CD4-positive, alpha-beta T cell (primary cell): ENCODE measurements around the gene COG3. TPM values are rescaled to one million over a fixed set of nuclear protein-coding genes. Genes with fewer than 3 reads are reported as not detected.

Source experiments
- ATAC-seq: fragments of 200-7000 bp; cut with Tn5 transposase; one replicate; pipeline ENCODE4 v1.10.0; 2022; ENCODE audit warnings: mild to moderate bottlenecking; ENCODE audit not compliant: poor library complexity
- CTCF ChIA-PET: fragments of 350-600 bp; sonication (Branson Sonifier 250); formaldehyde crosslinking; loops from one replicate; lab custom pipeline; 2021; ENCODE audit warnings: antibody characterized with exemption, inconsistent platforms; lab: Charles Lee
- POLR2A ChIA-PET: fragments of 350-600 bp; sonication (Branson Sonifier 250); formaldehyde crosslinking; loops from one replicate; lab custom pipeline; 2021; ENCODE audit warnings: antibody characterized with exemption, inconsistent platforms; lab: Charles Lee
- DNase-seq, 14 experiments: peaks; one replicate each; pipeline ENCODE4 v3.0.0-alpha.2; 2013 to 2020; ENCODE audit warnings: mixed read lengths in 2 of 14
- H3K27ac ChIP-seq, 2 donors: one replicate each; pipeline versions ENCODE4 v1.5.1 to v1.7.0; 2013; ENCODE audit warnings: low read length in 2 of 2, low read depth in 1 of 2, mild to moderate bottlenecking in 1 of 2
- H3K27me3 ChIP-seq, 2 experiments: 1 replicate in 1 of 2; 2 replicates in 1 of 2; pipeline versions ENCODE4 v1.6.1 to v1.7.0; 2013; ENCODE audit warnings: low read length in 2 of 2, control low read depth in 1 of 2, mild to moderate bottlenecking in 1 of 2, moderate library complexity in 1 of 2; ENCODE audit not compliant: insufficient read depth in 2 of 2, control insufficient read depth in 1 of 2
- H3K36me3 ChIP-seq: one replicate; pipeline ENCODE4 v1.6.1; 2013; ENCODE audit warnings: low read length, control low read depth; ENCODE audit not compliant: insufficient read depth
- H3K4me1 ChIP-seq: one replicate; pipeline ENCODE4 v1.6.1; 2013; ENCODE audit warnings: low read length, control low read depth; ENCODE audit not compliant: insufficient read depth
- H3K4me3 ChIP-seq: one replicate; pipeline ENCODE4 v1.5.1; 2013; ENCODE audit warnings: mild to moderate bottlenecking, low read length, moderate library complexity
- H3K9me3 ChIP-seq, 2 experiments: 1 replicate in 1 of 2; 2 replicates in 1 of 2; pipeline versions ENCODE4 v1.6.1 to v1.7.0; 2013; ENCODE audit warnings: low read length in 2 of 2, mild to moderate bottlenecking in 2 of 2, control low read depth in 1 of 2, moderate library complexity in 1 of 2; ENCODE audit not compliant: control insufficient read depth in 1 of 2, insufficient read depth in 1 of 2
- H3K27ac Mint-ChIP-seq: one replicate; pipeline ENCODE4 v1.8.0; 2020; ENCODE audit warnings: mixed read lengths
- H3K27me3 Mint-ChIP-seq: one replicate; pipeline ENCODE4 v1.8.0; 2021; ENCODE audit warnings: mixed read lengths
- H3K36me3 Mint-ChIP-seq: one replicate; pipeline ENCODE4 v1.8.0; 2021; ENCODE audit warnings: low read depth, mixed read lengths
- H3K4me1 Mint-ChIP-seq: one replicate; pipeline ENCODE4 v1.8.0; 2021; ENCODE audit warnings: low read depth, mixed read lengths
- H3K4me3 Mint-ChIP-seq: one replicate; pipeline ENCODE4 v1.8.0; 2020; ENCODE audit warnings: mild to moderate bottlenecking, mixed read lengths
- H3K9me3 Mint-ChIP-seq: one replicate; pipeline ENCODE4 v1.8.0; 2020; ENCODE audit warnings: mixed read lengths
- CTCF ChIP-seq: fragments of 200-600 bp; IDR thresholded peaks from one replicate; pipeline ENCODE4 v1.8.0; 2022; ENCODE audit warnings: antibody characterized with exemption, mild to moderate bottlenecking
- intact Hi-C, 2 experiments: fragments of 100-400 bp; cut with DNase I in 1 of 2; cut with micrococcal nuclease in 1 of 2; formaldehyde crosslinking; loops; one replicate each; pipeline versions ENCODE4 v1.15.1 to v1.9.0; 2023 to 2025; cut with DNase I, micrococcal nuclease
- total RNA-seq, 174 experiments: library from RNA in 2 of 174; stranded (reverse) in 2 of 174; gene quantifications; one replicate each; pipeline ENCODE4 v1.2.3 and lab custom pipeline; 2021 to 2026

Gene COG3
- total RNA-seq, 2 experiments from 2014 or later = 52.8 to 57.0 TPM

- no peaks in the 10 kb centered on the region for H3K36me3 ChIP-seq
- H3K27me3 ChIP-seq = no peaks in the 10 kb centered on the region
- no peak for DNase-seq
- POLR2A ChIA-PET = no interaction called here
- H3K4me3 ChIP-seq = no peak overlapping the region
- no peak overlapping the region for H3K27ac ChIP-seq
- no peak for TF ChIP-seq CTCF
- Mint-ChIP-seq H3K4me1 (no peaks in the 10 kb centered on the region), H3K27me3 (no peaks in the 10 kb centered on the region), H3K36me3 (no peaks in the 10 kb centered on the region), H3K9me3 (no peaks in the 10 kb centered on the region), H3K27ac (no peak overlapping the region), H3K4me3 (no peak overlapping the region)
- H3K9me3 ChIP-seq = no peaks in the 10 kb centered on the region
- no peaks in the 10 kb centered on the region for H3K4me1 ChIP-seq
- intact Hi-C loops = no loop called here
- ATAC-seq = no peak
- CTCF ChIA-PET = no interaction called here
Measured at GRCh38 chr13:45542878-45543277, 78.1 kb downstream of the COG3 start.

DNA sequence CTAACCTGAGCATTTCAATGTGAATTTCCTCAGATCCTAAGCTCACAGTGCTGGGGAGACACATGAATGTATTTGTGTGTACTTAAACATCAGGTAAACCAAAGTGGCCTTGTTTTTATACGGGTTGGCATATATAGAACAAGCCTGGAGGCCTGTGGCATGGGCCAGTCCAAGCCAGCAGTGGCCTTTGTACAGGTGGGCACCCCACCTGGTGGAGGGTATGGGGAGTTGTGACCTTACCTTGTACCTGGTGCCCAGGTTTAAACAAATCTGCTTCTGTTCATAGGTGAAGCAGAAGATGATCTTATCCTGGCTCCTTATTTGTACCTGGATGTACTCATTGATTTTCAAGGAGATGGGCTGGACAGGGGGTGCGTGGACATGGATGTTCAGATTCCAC lies 79.8 kb downstream of the COG3 start:
- Histone ChIP-seq H3K9me3 (no peaks in the 10 kb centered on the region), H3K27me3 (peaks cover 0 to 2% of the 10 kb centered on the region in 2 experiments), H3K4me3 (no peak overlapping the region), H3K27ac (no peak overlapping the region), H3K4me1 (no peaks in the 10 kb centered on the region), H3K36me3 (no peaks in the 10 kb centered on the region)
- intact Hi-C loops = no loop called here
- ATAC-seq (no peak), DNase-seq (no peak)
- no peak overlapping the region for H3K4me3 Mint-ChIP-seq
- CTCF ChIA-PET = no interaction called here
- no peak for TF ChIP-seq CTCF
- POLR2A ChIA-PET = no interaction called here
- H3K36me3 Mint-ChIP-seq = no peaks in the 10 kb centered on the region
- H3K27me3 Mint-ChIP-seq = no peaks in the 10 kb centered on the region
- no peaks in the 10 kb centered on the region for H3K4me1 Mint-ChIP-seq
- no peak overlapping the region for H3K27ac Mint-ChIP-seq
- H3K9me3 Mint-ChIP-seq = no peaks in the 10 kb centered on the region

DNA sequence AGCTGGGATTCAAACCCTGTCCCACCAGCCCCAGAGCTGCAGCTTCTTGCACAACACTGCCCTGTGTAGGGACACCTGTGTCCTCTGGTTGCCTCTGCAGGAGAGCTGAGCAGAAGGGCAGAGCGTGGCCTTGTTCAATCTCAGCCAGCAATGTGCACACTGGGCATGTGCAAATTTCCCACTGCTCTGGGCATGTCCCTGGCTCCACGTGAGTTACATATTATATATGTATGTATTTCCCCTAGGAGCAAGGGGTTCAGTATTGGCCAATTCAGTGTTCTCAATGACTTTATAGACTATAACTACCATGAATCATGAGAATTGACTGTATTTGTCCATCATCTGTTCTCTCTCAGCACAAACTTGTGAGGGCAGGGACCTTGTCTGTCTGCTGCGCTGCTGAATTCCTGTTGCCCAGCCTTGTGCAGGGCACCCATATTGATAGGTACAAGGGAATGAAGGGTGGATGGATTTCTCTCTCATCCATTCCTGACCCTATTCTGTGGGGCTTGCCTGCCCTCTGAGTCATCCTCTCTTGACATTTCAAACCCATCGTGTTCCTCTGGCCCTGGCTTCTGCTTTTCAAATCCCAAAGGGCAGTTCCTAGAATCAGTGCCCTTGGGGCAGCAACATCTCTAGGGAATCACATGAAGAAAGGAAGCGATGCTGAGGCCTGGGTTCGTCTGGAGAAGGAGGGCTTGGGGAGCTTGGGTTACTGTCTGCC lies 81.1 kb downstream of the COG3 start:
- Histone ChIP-seq H3K27me3 (peaks cover 0 to 2% of the 10 kb centered on the region in 2 experiments), H3K9me3 (no peaks in the 10 kb centered on the region), H3K4me3 (no peak overlapping the region), H3K27ac (no peak overlapping the region), H3K36me3 (no peaks in the 10 kb centered on the region), H3K4me1 (no peaks in the 10 kb centered on the region)
- ChIA-PET POLR2A (no interaction called here), CTCF (no interaction called here)
- Mint-ChIP-seq H3K4me1 (no peaks in the 10 kb centered on the region), H3K9me3 (no peaks in the 10 kb centered on the region), H3K4me3 (no peak overlapping the region), H3K27me3 (peaks cover 7% of the 10 kb centered on the region), H3K27ac (no peak overlapping the region), H3K36me3 (no peaks in the 10 kb centered on the region)
- no peak for ATAC-seq
- DNase-seq = no peak
- intact Hi-C loops = no loop called here
- no peak for TF ChIP-seq CTCF
